Measurements from ENCODE around the gene FOXO6. TPM values are rescaled to one million over a fixed set of nuclear protein-coding genes. Genes with fewer than 3 reads are reported as not detected.

Gene FOXO6
- polyA plus RNA-seq, 1 donor (not counting 4 experiments of a cell fraction or from before 2014, with no cell fraction given): not detected

DNA sequence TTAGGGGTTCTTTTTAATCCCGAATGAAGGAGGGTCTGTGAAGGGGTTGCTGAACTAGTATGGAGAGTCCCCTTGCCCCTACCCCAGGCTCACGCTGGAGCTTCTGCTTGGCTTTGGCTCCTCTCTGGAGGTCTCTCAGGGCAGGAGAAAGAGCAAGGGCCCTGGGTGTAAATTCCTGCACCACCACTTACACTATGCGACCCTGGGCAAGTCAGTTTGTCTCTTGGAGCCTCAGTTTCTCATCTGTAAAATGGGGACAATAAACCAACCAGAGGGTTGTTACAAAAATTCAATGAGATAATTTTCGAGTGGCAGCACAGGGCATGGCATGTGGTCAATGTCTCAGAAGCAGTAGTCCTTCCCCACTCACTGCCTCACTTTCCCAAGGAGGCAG lies 11.4 kb downstream of the FOXO6 start:
- Histone ChIP-seq H3K9me3 (ENCODE audit: control insufficient read depth, low read depth, low read length) (no peaks in the 10 kb centered on the region), H2AFZ (ENCODE audit: control insufficient read depth, low read length) (no peak overlapping the region)
- no peak for TF ChIP-seq CTCF (optimal IDR thresholded peaks at IDR 0.05 in 1 of 3, IDR thresholded peaks at IDR 0.05 in 1 of 3, conservative IDR thresholded peaks at IDR 0.05 in 1 of 3; ENCODE audit: extremely low read depth in 1 of 3, insufficient read depth in 2 of 3, low read length in 3 of 3)
- TF ChIP-seq EZH2 (IDR thresholded peaks at IDR 0.05; ENCODE audit: low read length): no peak

DNA sequence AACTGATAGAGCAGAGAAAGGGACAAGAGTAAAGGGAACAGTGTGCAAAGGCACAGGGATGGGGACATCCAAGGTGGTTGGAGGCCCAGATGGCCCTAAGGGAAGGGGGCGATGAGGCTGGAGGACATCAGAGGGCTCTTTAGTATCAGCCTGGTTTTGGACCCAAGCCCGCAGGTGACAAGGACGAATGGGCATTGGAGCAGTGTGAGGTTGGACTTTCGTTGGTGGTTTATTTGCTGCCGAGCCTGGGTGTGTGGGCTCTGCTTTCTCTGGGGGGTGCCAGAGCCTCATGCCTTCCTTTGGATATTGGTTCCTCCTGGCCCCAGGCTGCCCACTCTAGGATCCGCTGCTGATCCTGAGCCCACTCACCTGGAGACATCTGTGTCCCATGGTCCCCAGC lies 12.1 kb downstream of the FOXO6 start:
- Histone ChIP-seq H3K4me3 (ENCODE audit: control insufficient read depth in 2 of 3, extremely low read depth in 1 of 3, insufficient read depth in 2 of 3, low read depth in 1 of 3, low read length in 3 of 3) (no peak overlapping the region), H3K79me2 (ENCODE audit: control insufficient read depth, insufficient read depth, low read length) (no peaks in the 10 kb centered on the region), H3K4me2 (ENCODE audit: control insufficient read depth, extremely low read depth, insufficient read depth, low read depth, low read length) (no peak overlapping the region), H3K4me1 (ENCODE audit: control insufficient read depth, extremely low read depth, insufficient read depth, low read length) (no peaks in the 10 kb centered on the region), H3K27ac (ENCODE audit: control insufficient read depth, insufficient read depth, low read length) (no peak overlapping the region), H3K9ac (ENCODE audit: control insufficient read depth, extremely low read depth, insufficient read depth, low read length) (no peak overlapping the region), H3K36me3 (ENCODE audit: control insufficient read depth in 2 of 2, extremely low read depth in 1 of 2, insufficient read depth in 2 of 2, low read length in 2 of 2) (no peaks in the 10 kb centered on the region), H3K9me1 (ENCODE audit: control insufficient read depth, extremely low read depth, insufficient read depth, low read length) (no peaks in the 10 kb centered on the region), H3K27me3 (ENCODE audit: control insufficient read depth, extremely low read depth, insufficient read depth, low read length) (peaks cover 28% of the 10 kb centered on the region), H2AFZ (ENCODE audit: control insufficient read depth, low read length) (no peak overlapping the region), H4K20me1 (ENCODE audit: control insufficient read depth, extremely low read depth, insufficient read depth, low read length) (no peaks in the 10 kb centered on the region), H3K9me3 (ENCODE audit: control insufficient read depth, low read depth, low read length) (no peaks in the 10 kb centered on the region)
- TF ChIP-seq CTCF (optimal IDR thresholded peaks at IDR 0.05 in 1 of 3, IDR thresholded peaks at IDR 0.05 in 1 of 3, conservative IDR thresholded peaks at IDR 0.05 in 1 of 3; ENCODE audit: extremely low read depth in 1 of 3, insufficient read depth in 2 of 3, low read length in 3 of 3) (no peak), EZH2 (IDR thresholded peaks at IDR 0.05; ENCODE audit: low read length) (no peak)
- dilution Hi-C loops (cut with MboI; ENCODE audit: extremely low pct_ligation_motif_present, low sequenced_read_pairs): no loop called here
- FAIRE-seq: no peak
- DNase-seq (ENCODE audit: low read depth, low spot score): no peak

More for the DNA sequence above, 11.4 kb downstream of the FOXO6 start:
- Histone ChIP-seq H3K4me2 (ENCODE audit: control insufficient read depth, extremely low read depth, insufficient read depth, low read depth, low read length) (no peak overlapping the region), H3K4me1 (ENCODE audit: control insufficient read depth, extremely low read depth, insufficient read depth, low read length) (no peaks in the 10 kb centered on the region), H3K36me3 (ENCODE audit: control insufficient read depth in 2 of 2, extremely low read depth in 1 of 2, insufficient read depth in 2 of 2, low read length in 2 of 2) (no peaks in the 10 kb centered on the region), H3K79me2 (ENCODE audit: control insufficient read depth, insufficient read depth, low read length) (no peaks in the 10 kb centered on the region), H3K9ac (ENCODE audit: control insufficient read depth, extremely low read depth, insufficient read depth, low read length) (no peak overlapping the region), H3K9me1 (ENCODE audit: control insufficient read depth, extremely low read depth, insufficient read depth, low read length) (no peaks in the 10 kb centered on the region), H3K27ac (ENCODE audit: control insufficient read depth, insufficient read depth, low read length) (no peak overlapping the region), H3K27me3 (ENCODE audit: control insufficient read depth, extremely low read depth, insufficient read depth, low read length) (peaks cover 35% of the 10 kb centered on the region), H3K4me3 (ENCODE audit: control insufficient read depth in 2 of 3, extremely low read depth in 1 of 3, insufficient read depth in 2 of 3, low read depth in 1 of 3, low read length in 3 of 3) (no peak overlapping the region), H4K20me1 (ENCODE audit: control insufficient read depth, extremely low read depth, insufficient read depth, low read length) (no peaks in the 10 kb centered on the region)
- DNase-seq (ENCODE audit: low read depth, low spot score) (no peak), FAIRE-seq (no peak)
- dilution Hi-C loops (cut with MboI; ENCODE audit: extremely low pct_ligation_motif_present, low sequenced_read_pairs): no loop called here
